GM19035 (cell line): ENCODE measurements around the gene PPFIBP2.

Experiments used
- ATAC-seq: cut with Tn5 transposase; IDR thresholded peaks from one replicate; pipeline ENCODE4 v1.9.1; 2021; ENCODE audit not compliant: unreplicated experiment

PPFIBP2 gene

DNA sequence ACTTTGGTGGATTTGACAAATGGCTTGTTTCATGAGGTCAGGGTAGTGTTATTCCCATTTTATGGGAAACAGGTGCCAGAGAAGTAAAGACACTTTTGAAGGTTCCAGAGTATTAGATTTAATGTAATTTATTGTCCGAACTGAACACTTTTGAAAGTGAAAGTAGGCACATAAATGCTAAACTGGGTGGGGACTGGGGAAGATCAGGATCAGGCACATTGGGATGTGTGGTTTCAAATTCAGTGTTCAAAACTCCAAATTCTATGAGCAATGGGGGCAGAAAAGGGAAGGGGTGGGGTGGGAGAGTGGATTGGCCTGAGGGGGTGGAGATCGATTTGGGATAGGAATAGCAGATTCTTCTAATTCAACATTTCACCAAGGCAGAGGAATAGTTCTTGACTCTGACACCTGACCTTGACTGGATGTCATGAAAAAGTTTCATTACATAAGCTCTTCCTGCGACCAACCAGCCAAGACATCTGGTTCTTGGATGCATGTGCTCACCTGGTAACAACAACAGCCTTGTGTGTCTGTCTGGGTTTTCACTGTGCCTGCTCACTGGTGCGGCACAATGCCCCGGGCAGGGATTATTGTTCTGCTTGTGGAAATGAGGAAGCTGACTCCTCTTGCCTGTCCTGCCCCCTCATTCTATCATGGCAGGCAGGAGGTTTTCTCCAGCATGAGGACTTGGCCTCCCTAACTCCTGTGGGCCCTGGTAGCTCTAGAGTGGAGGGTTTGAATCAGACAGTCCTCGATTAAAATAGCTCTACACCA is 10.8 kb downstream of the PPFIBP2 start:
- ATAC-seq: no peak

DNA sequence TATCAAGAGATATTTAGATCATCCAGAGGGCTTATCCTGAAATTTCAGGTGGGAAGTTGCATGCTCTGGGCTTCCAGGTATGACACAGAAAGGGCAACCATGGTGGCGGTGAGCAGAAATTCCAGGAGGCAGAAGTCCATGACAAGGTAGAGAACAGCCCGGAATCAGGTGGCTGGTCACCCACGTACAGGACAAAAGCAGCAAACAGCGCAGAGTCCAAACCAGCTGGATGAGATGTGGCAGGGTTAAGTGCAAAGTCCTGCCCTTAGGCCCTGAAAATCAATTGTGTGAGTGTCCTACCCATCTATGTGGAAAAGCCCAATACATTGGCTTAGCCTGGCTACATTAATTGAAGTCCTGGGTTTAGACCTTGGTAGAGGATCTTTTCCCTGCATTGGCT is 11.6 kb downstream of the PPFIBP2 start:
- no peak for ATAC-seq

DNA sequence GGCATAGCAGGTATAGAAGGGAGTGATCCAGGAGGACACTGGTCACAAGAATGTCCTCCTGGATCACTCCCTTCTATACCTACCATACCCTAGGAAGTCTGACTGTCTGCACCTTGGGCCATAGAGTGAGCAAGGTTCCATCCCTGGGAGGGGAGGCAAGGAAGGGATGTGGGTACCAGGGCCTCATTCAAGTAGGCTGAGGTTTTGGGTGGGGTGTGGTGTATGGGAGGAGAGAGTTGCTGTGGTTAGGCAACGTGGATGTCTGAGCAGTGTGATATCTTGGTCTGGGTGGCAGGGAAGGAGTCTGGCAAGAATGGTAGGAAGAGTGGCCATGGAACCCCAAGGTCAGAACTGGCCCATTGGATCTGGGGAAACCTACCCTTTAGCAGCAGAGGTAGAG is 13.2 kb downstream of the PPFIBP2 start:
- no peak for ATAC-seq

DNA sequence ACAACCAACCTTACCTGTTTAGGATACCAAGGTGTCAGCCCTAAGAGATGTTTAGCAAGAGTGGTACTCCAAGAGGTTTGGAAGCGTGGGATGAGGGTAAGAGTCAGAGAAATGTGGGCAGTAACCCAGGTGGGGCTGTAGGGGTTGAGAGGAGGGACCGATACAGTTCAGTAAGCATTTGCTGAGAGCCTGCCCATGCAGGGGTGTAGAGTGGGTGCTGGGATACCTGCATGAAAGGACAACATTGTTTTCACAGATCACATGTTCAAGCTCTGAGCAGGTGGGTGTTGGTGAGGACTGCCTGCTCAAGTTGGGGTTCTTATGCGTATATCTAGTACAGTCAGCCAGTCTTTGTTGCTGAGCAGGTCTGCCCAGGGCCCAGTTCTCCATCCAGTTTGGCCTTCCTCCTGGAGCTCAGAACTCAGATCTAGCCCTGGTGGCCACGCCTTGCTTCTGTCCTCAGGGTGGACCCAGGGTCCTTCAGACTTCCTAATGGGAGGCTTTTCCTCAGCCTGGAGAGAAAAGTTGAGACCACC is 14.8 kb downstream of the PPFIBP2 start:
- no peak for ATAC-seq

DNA sequence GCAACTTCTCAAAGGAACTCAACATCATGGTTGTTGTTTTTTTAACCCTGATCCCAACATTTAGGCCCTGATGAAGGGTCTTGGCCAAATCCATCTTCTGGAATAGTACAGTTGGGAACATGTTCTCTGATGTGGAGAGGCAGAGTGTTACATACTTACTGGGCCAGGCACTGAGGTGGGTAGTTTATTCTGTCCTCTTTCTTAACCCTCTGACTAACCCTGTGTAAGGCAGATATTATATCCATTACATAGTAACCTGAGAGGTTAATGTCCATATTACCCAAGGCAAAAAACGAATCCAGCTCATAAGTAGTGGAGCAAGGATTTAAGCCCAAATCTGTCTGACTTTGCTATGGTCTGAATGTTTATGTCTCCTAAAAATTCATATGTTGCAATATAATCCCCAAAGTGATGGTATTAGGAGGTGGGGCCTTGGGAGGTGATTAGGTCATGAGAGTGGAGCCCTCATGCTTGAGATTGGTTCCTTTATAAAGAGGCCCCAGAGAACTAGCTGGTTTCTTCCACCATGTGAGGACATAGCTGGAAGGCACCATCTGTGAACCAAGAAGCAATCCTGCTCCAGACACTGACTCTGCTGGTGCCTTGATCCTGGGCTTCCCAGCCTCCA is 16.3 kb downstream of the PPFIBP2 start:
- ATAC-seq: no peak

DNA sequence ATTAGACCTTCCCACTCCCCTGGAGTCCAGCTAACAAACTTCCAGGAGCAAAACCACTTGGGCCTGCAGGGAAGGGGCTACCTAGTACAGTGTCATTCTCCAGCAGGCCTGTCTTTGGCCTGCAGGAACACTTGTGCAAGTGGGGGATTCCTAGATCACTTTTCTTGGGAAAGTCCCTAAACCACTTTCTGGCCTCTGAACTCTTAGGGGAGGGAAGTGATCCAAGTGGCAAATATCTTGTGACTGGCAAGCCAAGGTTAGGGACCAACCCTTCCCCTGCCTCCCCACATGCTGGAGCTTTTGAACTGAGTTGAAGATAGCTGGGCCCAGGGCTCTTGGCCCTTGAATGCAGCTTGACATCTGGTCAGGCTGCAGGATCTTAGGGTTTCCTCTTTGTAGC is 17.2 kb downstream of the PPFIBP2 start:
- no peak for ATAC-seq

DNA sequence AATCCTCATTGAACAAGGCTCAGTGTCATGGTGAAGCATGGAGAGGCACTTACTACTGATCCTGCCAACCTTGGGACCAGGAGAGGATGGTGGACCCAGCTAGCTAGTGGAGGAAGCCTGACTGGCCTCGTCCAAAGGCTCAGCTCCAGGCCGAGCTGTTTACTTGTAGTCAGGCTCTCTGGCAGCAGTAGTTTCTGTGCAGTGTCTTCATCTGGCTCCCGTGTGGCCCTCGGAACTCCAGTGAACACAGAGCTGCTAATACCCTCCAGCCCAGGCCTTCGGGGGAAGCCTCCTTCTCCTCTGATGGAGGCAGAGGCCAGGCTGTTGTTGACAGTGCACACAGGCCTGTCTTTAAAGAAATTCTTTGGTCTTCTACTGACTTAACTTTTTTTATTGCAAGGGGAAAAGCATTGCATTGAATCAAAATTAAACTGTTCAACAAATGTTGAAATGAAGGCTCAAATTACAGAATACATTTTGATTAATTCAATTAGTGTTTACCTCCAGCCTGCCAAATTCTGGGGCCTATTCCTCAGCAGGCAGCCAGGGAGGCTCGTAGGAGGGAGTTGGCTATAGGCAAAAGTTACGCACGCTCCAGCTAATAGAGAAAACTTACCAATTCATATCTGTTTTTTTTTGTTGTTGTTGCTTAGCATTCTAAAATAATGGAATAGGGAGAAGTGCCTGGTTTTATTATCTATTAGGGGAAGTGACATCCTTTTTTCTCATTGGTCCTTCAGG is 18.8 kb downstream of the PPFIBP2 start:
- ATAC-seq: no peak

DNA sequence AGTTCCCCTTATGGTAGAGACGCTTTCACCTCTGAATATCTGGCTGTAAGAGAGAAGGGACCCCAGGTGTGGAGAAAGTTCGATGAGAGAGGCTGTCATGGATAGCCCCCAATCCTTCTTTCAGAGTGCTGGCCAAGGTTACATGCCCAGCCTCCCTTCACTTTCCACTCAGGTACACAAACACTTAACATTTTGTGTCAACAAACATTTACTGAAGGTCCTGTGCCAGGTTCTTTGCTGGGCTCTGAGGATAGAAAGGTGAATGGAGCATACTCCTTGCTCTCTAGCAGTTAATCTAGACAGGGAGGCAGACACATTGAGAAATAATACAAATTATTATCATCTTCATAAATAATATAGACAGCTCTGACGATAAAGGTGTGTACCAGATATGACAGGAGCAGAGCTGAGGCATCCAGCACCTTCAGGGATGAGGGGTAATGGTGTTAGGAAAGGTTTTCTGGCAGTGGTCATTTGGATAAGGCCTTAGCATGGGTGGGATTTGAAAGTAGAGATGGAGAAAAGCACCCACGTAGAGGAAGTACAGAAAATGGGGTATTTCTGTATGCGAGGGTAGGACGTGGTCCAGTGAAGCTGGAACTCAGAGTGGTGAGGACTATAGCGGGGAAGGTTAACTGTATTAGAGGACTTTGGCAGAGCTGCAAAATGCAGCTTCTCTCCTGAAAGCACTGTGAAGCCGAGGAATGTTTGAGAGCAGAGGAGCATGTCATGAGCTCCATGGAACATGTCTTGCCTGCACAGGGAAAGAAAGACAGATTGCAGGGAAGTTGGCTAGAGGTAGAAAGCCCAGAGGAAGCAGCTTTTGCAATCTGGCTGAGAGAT is 19.6 kb downstream of the PPFIBP2 start:
- peak; percentile 35 for ATAC-seq

DNA sequence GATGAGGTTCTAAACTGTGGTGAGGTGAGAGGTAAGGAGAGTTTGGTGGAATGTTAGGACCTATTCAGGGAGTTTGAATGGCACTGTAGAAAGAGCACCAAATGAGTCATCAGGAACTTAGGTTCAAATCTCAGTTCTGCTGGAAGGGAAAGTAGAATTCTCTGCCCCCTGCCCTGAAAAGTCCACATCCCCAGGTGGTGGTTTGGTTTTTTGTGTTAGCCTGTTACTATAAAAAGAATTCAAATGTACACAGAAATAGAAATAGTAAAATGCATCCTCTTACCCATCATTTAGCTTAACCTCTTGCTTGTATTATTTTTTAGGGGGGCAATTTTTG is 20.2 kb downstream of the PPFIBP2 start:
- ATAC-seq: peak; percentile 49

DNA sequence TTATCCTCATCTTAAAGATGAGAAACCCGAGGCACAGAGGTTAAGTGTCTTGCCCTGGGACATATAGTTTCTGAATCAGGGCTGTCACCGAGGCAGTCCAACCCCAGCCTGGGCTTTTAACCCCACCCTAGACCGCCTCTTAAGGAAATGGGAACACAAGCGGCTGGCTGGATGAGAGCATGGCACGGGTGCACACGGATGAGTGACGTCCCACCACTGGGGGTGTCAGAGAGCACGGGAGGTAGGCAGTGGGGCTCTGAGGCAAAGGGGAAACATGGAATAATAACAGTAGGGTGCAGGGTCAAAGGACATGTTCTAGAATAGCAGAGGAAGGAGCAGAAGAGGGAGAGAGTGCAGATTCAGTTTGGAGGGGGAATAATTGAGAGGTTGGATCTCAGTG is 22.3 kb downstream of the PPFIBP2 start:
- ATAC-seq: no peak

DNA sequence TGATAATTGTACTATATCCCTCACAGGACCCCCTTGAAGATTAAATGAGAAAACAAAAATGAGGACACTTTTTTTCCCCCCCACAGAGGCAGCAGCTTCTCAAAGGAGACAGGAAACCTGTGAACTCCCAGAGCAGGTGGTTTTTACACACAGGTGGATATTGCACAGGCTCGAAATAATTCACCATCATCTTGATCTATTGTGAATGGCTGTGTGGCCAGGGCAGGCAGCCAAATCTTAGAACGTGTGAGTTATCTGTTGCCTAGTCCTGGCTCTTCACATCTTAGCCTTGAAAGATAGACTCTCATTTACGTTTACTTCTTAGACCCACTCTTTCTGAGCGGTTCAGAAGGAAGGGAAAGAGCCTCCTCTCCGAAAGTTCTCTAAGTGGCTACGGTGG is 23.5 kb downstream of the PPFIBP2 start:
- no peak for ATAC-seq

DNA sequence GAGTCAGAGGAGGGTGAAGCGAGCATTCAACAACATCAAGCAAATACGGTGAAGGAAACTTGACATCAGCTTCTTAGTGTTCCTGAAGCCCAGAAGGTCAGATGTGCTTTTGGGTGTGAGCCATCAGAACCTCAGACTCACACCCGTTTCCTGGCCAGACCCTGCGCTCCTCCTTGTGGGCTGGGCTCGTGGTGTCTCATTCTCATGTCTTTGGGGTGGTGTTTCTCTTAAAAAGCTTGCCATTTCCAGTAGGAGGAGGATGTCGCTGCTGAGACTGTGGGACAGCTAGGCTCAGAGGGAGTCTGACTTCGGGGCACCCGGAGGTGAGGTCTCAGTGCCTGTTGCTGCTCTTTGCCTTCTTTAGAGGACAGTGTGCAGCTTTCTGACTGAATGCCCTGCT is 24.2 kb downstream of the PPFIBP2 start:
- no peak for ATAC-seq

DNA sequence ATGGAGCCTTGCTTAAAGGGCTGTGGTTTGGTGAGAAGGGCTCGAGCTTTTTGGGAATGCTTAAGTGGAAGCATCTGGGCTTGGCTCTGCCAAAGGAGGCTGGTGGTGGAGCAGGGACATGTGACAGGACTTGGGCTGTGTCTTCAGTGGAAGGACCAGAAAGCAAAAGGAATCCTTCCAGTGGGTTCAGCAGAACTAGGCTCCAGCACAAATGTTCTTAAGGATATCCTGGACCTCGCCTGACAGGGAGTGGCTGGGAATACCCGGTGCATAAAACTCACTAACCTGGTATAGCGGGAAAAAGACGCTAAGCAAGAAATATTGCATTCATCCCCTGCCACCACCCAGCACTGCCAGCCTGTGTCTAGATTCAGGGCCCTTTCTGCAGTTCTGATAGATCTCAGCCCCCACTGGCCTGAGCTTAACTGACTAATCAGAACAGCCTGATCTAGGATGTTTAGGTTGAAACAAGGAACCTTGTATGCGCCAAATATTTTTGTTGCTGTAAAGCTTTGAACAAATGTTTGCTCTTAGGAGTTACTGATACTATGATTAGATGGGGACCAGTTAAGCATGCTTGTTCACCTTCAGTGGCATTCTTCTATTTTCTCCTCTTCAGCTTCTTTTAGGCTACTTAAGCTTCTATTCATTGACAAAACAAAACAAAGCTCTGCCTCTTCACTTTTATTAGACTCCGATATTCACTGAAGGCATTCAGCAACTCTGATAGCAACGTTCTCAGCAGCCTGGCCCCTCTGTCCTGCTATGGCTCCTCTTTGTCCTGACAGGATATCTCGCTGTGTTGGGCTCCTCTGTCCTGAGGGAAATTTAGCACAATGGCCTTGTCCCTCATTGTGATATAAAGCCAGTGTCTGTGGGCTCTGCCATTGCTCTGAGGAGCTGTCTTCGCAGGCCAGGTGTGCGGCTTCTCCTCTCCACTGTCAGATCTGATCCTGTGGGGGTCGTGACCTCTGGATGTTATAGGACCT is 25.0 kb downstream of the PPFIBP2 start:
- no peak for ATAC-seq

DNA sequence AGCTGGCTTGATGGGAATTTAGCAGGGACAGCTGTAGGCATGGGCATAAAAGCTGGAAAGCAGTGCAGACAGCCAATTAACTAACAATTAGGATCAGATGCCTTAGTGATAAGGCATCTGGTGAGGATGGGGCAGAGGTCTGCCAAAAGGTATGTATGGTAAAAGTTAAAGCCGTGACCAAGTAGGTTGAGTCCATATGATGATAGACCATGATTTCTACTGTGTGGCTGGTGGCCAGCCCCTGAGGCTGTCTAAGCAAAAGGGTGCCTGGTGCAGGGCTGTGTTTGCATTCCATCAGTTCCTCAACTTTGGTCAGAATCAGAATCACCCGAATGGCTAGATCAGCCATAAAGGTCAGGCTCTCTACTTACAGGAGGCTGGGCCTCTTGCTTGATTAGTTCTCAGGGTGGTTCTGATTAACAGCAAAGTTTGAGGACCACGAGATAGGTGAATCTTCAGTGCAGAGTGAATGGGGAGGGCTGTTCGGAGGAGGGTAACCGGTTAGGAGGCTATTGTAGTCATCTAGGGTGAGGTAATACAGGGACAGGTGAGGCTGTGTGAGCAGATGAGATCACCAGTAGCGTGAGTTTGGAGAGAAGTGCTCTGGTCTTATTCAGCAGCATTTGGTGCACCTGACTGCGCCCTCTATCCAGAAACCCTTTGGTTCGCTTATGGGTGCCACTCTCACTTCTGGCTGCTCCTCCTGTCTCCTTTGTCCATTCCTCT is 27.2 kb downstream of the PPFIBP2 start:
- ATAC-seq: no peak

DNA sequence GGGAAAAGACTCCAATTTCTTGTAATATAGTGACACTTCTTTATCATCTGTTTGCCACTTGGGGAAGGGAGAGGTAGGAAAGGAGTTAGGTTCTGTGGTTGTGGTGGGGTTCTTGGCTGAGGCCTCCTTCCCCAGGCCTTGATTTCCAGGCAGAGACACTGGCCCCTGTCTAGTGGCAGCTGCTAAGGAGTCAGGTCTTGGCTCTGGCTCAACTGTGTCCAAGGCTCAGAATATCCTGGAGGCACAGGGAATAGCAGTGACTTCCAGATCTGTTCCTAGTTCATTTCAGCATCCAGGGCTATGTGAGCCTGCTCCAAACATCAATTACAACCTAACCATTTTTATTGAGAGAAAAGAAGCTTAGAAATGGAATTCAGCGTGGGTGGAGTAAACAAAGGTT is 29.5 kb downstream of the PPFIBP2 start:
- ATAC-seq: no peak

DNA sequence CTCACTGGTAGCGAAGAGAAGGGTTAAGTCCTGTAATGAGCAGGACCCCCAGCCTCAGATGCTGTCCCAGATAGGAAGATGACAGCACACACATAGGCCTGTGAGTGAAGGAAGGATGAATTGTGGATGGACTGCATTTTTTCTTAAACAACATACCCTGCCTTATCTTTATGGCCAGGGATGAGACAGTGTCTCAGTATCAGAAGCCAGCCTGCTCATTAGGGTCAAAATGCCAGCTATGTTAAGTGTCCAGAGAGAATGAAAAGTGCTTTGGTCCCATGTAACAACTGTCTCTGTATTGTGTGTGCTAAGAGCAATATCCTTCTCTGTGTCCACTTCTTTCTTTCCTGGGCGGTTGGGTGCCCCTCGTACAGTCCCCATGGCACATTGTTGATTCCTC is 30.2 kb downstream of the PPFIBP2 start:
- ATAC-seq: no peak

DNA sequence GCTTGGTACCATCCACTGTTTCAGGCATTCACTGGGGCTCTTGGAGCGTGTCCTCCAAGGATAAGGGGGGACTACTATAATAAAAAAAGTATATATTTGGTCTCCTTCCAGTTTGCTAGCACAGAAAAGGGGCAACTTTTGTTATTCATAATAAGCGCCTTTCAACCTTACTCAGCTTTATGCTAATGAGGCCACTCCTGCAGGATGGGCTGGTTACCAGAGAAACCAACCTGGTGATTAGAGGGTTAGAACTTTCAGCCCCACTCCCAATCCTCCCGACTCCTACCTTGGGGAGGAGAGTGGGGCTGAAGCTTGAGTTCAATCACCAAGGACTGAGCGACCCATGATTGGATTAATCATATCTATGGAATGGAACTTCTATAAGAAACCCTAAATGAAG is 31.8 kb downstream of the PPFIBP2 start:
- ATAC-seq: no peak

DNA sequence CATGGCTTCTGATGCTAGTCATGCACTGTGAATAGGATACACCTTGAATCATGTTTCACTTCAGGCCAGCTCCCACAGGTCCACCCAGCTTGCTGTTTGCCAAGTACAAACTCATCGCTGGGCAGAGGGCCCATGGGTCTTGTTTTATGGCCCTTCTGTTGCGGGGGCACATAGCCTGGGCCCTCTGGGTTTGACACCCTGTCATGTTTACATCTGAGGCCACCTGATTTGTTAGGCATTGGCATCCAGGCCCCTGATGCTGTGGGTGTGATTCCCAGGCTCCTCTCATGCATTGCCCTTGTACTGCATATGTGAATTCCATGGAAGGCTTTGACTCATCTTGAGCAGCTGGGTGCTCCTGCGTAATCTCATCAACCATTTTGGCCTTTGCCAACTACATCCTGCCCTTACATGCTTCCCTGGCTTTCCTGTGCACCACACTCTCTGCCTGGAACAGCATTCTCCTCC is 32.6 kb downstream of the PPFIBP2 start:
- ATAC-seq: no peak

DNA sequence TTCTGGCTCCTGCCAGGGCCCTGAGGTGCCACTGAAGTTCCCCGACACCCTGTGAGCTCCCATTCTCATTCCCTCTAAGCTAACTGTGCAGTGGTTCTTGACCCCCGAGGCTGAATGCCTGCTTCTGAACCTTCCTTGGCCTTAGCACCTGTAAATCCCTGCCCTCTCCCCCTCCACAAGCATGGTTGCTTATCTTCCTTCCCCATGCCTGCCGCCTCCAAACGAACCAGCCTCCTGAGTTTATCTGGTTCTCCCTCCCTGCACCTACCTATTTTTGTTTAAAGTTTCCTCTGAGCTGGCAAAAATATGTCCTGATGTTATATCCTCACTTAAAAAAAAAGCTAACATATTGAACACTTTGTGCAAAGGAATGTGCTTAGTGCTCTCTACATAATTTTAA is 33.9 kb downstream of the PPFIBP2 start:
- ATAC-seq: no peak
